PC-3 (cell line): Measurements from ENCODE around the gene AGBL1.

Experiments
- CTCF ChIP-seq: fragments of 300-600 bp; sonication (generic); conservative IDR thresholded peaks from 2 replicates; pipeline ENCODE4 v1.5.1; 2017; ENCODE audit warnings: antibody characterized with exemption, low read depth, mild to moderate bottlenecking, low read length
- EZH2phosphoT487 ChIP-seq: fragments of 300-600 bp; sonication (generic); IDR thresholded peaks from 2 replicates; pipeline ENCODE4 v1.6.1; 2018; ENCODE audit warnings: mild to moderate bottlenecking, antibody characterized with exemption, low read length, borderline replicate concordance

DNA sequence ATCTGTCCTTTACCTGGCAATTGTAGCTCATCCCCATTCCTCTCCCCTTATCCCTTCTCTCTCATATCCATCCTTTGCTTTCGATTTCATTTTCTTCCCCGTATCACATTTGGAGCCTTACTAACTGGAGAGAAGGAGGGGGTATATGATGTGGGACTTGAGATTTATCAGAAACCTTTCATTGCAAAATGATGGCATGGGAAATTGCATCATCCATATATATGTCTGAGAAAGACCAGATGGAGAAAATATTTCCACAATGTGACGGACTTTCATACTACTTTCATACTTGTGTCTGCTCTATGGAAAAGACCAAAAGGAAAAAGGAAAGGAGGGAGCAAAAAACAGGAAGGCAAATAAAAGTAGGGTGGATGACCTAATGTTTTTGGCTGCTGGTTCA lies 675.2 kb downstream of the AGBL1 start:
- TF ChIP-seq CTCF = no peak
- TF ChIP-seq EZH2phosphoT487 = no peak
